Brain microvascular endothelial cell (primary cell): ENCODE results near the gene STK10.

Source experiments
- DNase-seq: peaks from one replicate; pipeline ENCODE4 v3.0.0-alpha.2; 2020
- H3K27ac ChIP-seq: fragments of 250-450 bp; sonication (Bioruptor Pico); 2 replicates; pipeline ENCODE4 v1.5.1; 2020; ENCODE audit warnings: mild to moderate bottlenecking, moderate library complexity
- H3K27me3 ChIP-seq: fragments of 250-450 bp; sonication (Bioruptor Pico); replicated peaks from 2 replicates; pipeline ENCODE4 v1.5.1; 2020; ENCODE audit warnings: mild to moderate bottlenecking
- H3K36me3 ChIP-seq: fragments of 250-450 bp; sonication (Bioruptor Pico); replicated peaks from 2 replicates; pipeline ENCODE4 v1.5.1; 2020; ENCODE audit warnings: mild to moderate bottlenecking
- H3K4me3 ChIP-seq: 2 replicates; pipeline ENCODE4 v1.5.1; 2011; ENCODE audit warnings: low read depth, mild to moderate bottlenecking, control low read depth, low read length, moderate library complexity
- CTCF ChIP-seq: IDR thresholded peaks from 2 replicates; pipeline ENCODE4 v1.5.1; 2011; ENCODE audit warnings: low read depth, mild to moderate bottlenecking, moderate library complexity, low read length, control low read depth, inconsistent platforms; ENCODE audit errors: missing control alignments
- in situ Hi-C: cut with HindIII; loops from 2 replicates; pipeline ENCODE4 v1.10.0; 2017; ENCODE audit warnings: low sequenced_read_pairs, low pct_ligation_motif_present

The STK10 gene

GRCh38 chr5:172117977-172118701, 69.9 kb downstream of the STK10 start:
- Histone ChIP-seq H3K4me3 (no peak overlapping the region), H3K27me3 (no peaks in the 10 kb centered on the region), H3K36me3 (peaks cover 20% of the 10 kb centered on the region), H3K27ac (no peak overlapping the region)
- no peak for DNase-seq
- in situ Hi-C loops: no loop called here
- TF ChIP-seq CTCF: no peak

- Histone ChIP-seq H3K36me3 (peaks cover 20% of the 10 kb centered on the region), H3K4me3 (no peak overlapping the region), H3K27me3 (no peaks in the 10 kb centered on the region), H3K27ac (no peak overlapping the region)
- no peak for TF ChIP-seq CTCF
- in situ Hi-C loops: no loop called here
- no peak for DNase-seq
These were observed 72.5 kb downstream of the STK10 start for GRCh38 chr5:172115541-172115982.

GRCh38 chr5:172114875-172115422, 73.1 kb downstream of the STK10 start:
- Histone ChIP-seq H3K4me3 (no peak overlapping the region), H3K27ac (no peak overlapping the region), H3K36me3 (peaks cover 20% of the 10 kb centered on the region), H3K27me3 (no peaks in the 10 kb centered on the region)
- in situ Hi-C loops: no loop called here
- no peak for DNase-seq
- no peak for TF ChIP-seq CTCF

- no peak overlapping the region for H3K4me3 ChIP-seq
- no peak for TF ChIP-seq CTCF
- in situ Hi-C loops: no loop called here
- peak; percentile 65 for DNase-seq
- peak overlapping the region; percentile 17 for H3K27ac ChIP-seq
- H3K27me3 ChIP-seq: no peaks in the 10 kb centered on the region
- peaks cover 20% of the 10 kb centered on the region for H3K36me3 ChIP-seq
These were observed 75.0 kb downstream of the STK10 start for GRCh38 chr5:172113036-172113435.

- Histone ChIP-seq H3K36me3 (peaks cover 14% of the 10 kb centered on the region), H3K27me3 (no peaks in the 10 kb centered on the region), H3K27ac (peak overlapping the region; percentile 57), H3K4me3 (no peak overlapping the region)
- TF ChIP-seq CTCF: no peak
- in situ Hi-C loops: no loop called here
- DNase-seq: peak; percentile 75
These were observed 76.2 kb downstream of the STK10 start for GRCh38 chr5:172111852-172112225.
